H9 (cell line): ENCODE results near the gene CCDC148. TPM values are rescaled to one million over a fixed set of nuclear protein-coding genes. Genes with fewer than 3 reads are reported as not detected.
"Not testable (repeated sequence)": the region's sequence is repeated elsewhere in the genome, so short reads cannot be mapped to it uniquely, and the experiment has no call there.

Experiments used
- DNase-seq: peaks from one replicate; pipeline ENCODE4 v3.0.0-alpha.2; 2017
- H2AFZ ChIP-seq: one replicate; pipeline ENCODE4 v1.6.1; 2013; ENCODE audit warnings: mild to moderate bottlenecking, low read length, control low read depth, moderate library complexity
- H2AK5ac ChIP-seq: 2 replicates; pipeline ENCODE4 v1.6.1; 2013; ENCODE audit warnings: low read length, control low read depth, mixed read lengths; ENCODE audit not compliant: insufficient read length
- H2BK120ac ChIP-seq: one replicate; pipeline ENCODE4 v1.6.1; 2013; ENCODE audit warnings: low read depth, mild to moderate bottlenecking, low read length, control low read depth, inconsistent platforms; ENCODE audit not compliant: poor library complexity, severe bottlenecking
- H2BK12ac ChIP-seq: 2 replicates; pipeline ENCODE4 v1.6.1; 2013; ENCODE audit warnings: low read length, control low read depth, mixed read lengths, low read depth; ENCODE audit not compliant: insufficient read length
- H2BK15ac ChIP-seq: 2 replicates; pipeline ENCODE4 v1.6.1; 2013; ENCODE audit warnings: low read depth, low read length, control low read depth
- H2BK20ac ChIP-seq: one replicate; pipeline ENCODE4 v1.6.1; 2013; ENCODE audit warnings: low read depth, mild to moderate bottlenecking, low read length, control low read depth, inconsistent platforms; ENCODE audit not compliant: poor library complexity, severe bottlenecking
- H2BK5ac ChIP-seq: 2 replicates; pipeline ENCODE4 v1.6.1; 2013; ENCODE audit warnings: low read length, control low read depth, mixed read lengths; ENCODE audit not compliant: insufficient read length
- H3K14ac ChIP-seq: 2 replicates; pipeline ENCODE4 v1.6.1; 2013; ENCODE audit warnings: low read length, control low read depth; ENCODE audit not compliant: insufficient read depth
- H3K18ac ChIP-seq: 2 replicates; pipeline ENCODE4 v1.6.1; 2013; ENCODE audit warnings: low read depth, mild to moderate bottlenecking, mixed read lengths, low read length, control low read depth; ENCODE audit not compliant: insufficient read length
- H3K23ac ChIP-seq: 2 replicates; pipeline ENCODE4 v1.6.1; 2013; ENCODE audit warnings: low read length, control low read depth, mixed read lengths, low read depth; ENCODE audit not compliant: insufficient read length
- H3K23me2 ChIP-seq: 2 replicates; pipeline ENCODE4 v1.6.1; 2013; ENCODE audit warnings: low read depth, mild to moderate bottlenecking, mixed read lengths, low read length, control low read depth; ENCODE audit not compliant: insufficient read length, poor library complexity, severe bottlenecking
- H3K27ac ChIP-seq: 2 replicates; pipeline ENCODE4 v1.5.1; 2013; ENCODE audit warnings: low read length, control low read depth, mixed read lengths, low read depth; ENCODE audit not compliant: insufficient read length
- H3K27me3 ChIP-seq: 2 replicates; pipeline ENCODE4 v1.6.1; 2013; ENCODE audit warnings: low read length, control low read depth, inconsistent platforms; ENCODE audit not compliant: insufficient read depth
- H3K4ac ChIP-seq: 2 replicates; pipeline ENCODE4 v1.6.1; 2013; ENCODE audit warnings: low read depth, mild to moderate bottlenecking, control low read depth, inconsistent platforms, low read length, moderate library complexity
- H3K4me1 ChIP-seq: 2 replicates; pipeline ENCODE4 v1.6.1; 2013; ENCODE audit warnings: low read length, control low read depth, inconsistent platforms; ENCODE audit not compliant: insufficient read depth
- H3K4me2 ChIP-seq: 2 replicates; pipeline ENCODE4 v1.6.1; 2013; ENCODE audit warnings: low read length, control low read depth, mixed read lengths; ENCODE audit not compliant: insufficient read length, insufficient read depth
- H3K56ac ChIP-seq: 2 replicates; pipeline ENCODE4 v1.6.1; 2013; ENCODE audit warnings: low read depth, mild to moderate bottlenecking, mixed read lengths, low read length, control low read depth; ENCODE audit not compliant: insufficient read length
- H3K79me1 ChIP-seq: 2 replicates; pipeline ENCODE4 v1.6.1; 2013; ENCODE audit warnings: low read depth, mild to moderate bottlenecking, moderate library complexity, low read length, control low read depth, inconsistent platforms; ENCODE audit not compliant: insufficient read depth, poor library complexity, severe bottlenecking
- H3K79me2 ChIP-seq: 2 replicates; pipeline ENCODE4 v1.6.1; 2013; ENCODE audit warnings: low read length, control low read depth, inconsistent platforms; ENCODE audit not compliant: insufficient read depth
- H3K9ac ChIP-seq: 2 replicates; pipeline ENCODE4 v1.6.1; 2013; ENCODE audit warnings: low read length, control low read depth, mixed read lengths; ENCODE audit not compliant: insufficient read length; ENCODE audit errors: extremely low read depth
- H3K9me3 ChIP-seq: one replicate; pipeline ENCODE4 v1.6.1; 2013; ENCODE audit warnings: low read depth, low read length, inconsistent platforms; ENCODE audit not compliant: control insufficient read depth
- H3T11ph ChIP-seq: one replicate; pipeline ENCODE4 v1.6.1; 2013; ENCODE audit warnings: mild to moderate bottlenecking, low read length, control low read depth, inconsistent platforms
- H4K20me1 ChIP-seq: one replicate; pipeline ENCODE4 v1.6.1; 2013; ENCODE audit not compliant: control insufficient read depth, insufficient read length, insufficient read depth
- H4K5ac ChIP-seq: 2 replicates; pipeline ENCODE4 v1.6.1; 2013; ENCODE audit warnings: low read depth, mild to moderate bottlenecking, mixed read lengths, low read length, control low read depth; ENCODE audit not compliant: insufficient read length
- H4K8ac ChIP-seq: replicated peaks from 2 replicates; pipeline ENCODE4 v1.6.1; 2013; ENCODE audit warnings: low read length, control low read depth, mixed read lengths, low read depth; ENCODE audit not compliant: insufficient read length
- H4K91ac ChIP-seq: 2 replicates; pipeline ENCODE4 v1.6.1; 2013; ENCODE audit warnings: low read depth, mild to moderate bottlenecking, moderate library complexity, mixed read lengths, low read length, control low read depth; ENCODE audit not compliant: insufficient read length
- H3K27ac Mint-ChIP-seq, 3 experiments: 2 replicates in 2 of 3; 3 replicates in 1 of 3; pipeline ENCODE4 v1.8.0; 2020 to 2021; ENCODE audit warnings: mixed read lengths in 3 of 3, mild to moderate bottlenecking in 1 of 3, moderate library complexity in 1 of 3
- H3K27me3 Mint-ChIP-seq: 2 replicates; pipeline ENCODE4 v1.8.0; 2021; ENCODE audit warnings: low read depth, mild to moderate bottlenecking, moderate library complexity, mixed read lengths
- H3K36me3 Mint-ChIP-seq, 3 experiments: 2 replicates in 2 of 3; 3 replicates in 1 of 3; pipeline ENCODE4 v1.8.0; 2020 to 2021; ENCODE audit warnings: low read depth in 3 of 3, mixed read lengths in 3 of 3; ENCODE audit not compliant: insufficient read depth in 1 of 3
- H3K4me1 Mint-ChIP-seq, 2 experiments: 2 replicates each; pipeline ENCODE4 v1.8.0; 2020; ENCODE audit warnings: mixed read lengths in 2 of 2
- H3K4me3 Mint-ChIP-seq, 2 experiments: 2 replicates in 1 of 2; 3 replicates in 1 of 2; pipeline ENCODE4 v1.8.0; 2020 to 2021; ENCODE audit warnings: mild to moderate bottlenecking in 2 of 2, mixed read lengths in 2 of 2, moderate library complexity in 1 of 2
- H3K9me3 Mint-ChIP-seq, 2 experiments: 2 replicates in 1 of 2; 3 replicates in 1 of 2; pipeline ENCODE4 v1.8.0; 2020; ENCODE audit warnings: mild to moderate bottlenecking in 2 of 2, mixed read lengths in 2 of 2, moderate library complexity in 1 of 2
- WGBS: extraction: QIAGEN DNeasy Blood & Tissue Kit; methylation state at CpG from one replicate; pipeline ENCODE4 v1.1.7; 2013; ENCODE audit warnings: missing lambda C conversion rate, low lambda C conversion rate, mixed read lengths; ENCODE audit not compliant: insufficient read length; ENCODE audit errors: extremely low coverage; 5-methylcytosine and 5-hydroxymethylcytosine counted together
- total RNA-seq: library from RNA; stranded (reverse); gene quantifications from 2 replicates; pipeline ENCODE4 v1.2.1, GENCODE V29; 2021
- TF ChIP-seq, protein P1 (sequence below): fragments of 200-600 bp; sonication (generic); conservative IDR thresholded peaks from 3 replicates; pipeline ENCODE4 v1.8.0; 2021; ENCODE audit warnings: antibody characterized with exemption, mild to moderate bottlenecking

The CCDC148 gene
- total RNA-seq, 1 experiment from 2014 or later = 1.5 TPM

- Histone ChIP-seq H3K4me1 (no peaks in the 10 kb centered on the region), H4K91ac (no peak overlapping the region), H2BK5ac (no peak overlapping the region), H3K27ac (no peak overlapping the region), H3K23me2 (no peaks in the 10 kb centered on the region), H3K23ac (no peak overlapping the region), H3K79me1 (no peaks in the 10 kb centered on the region), H2AK5ac (no peak overlapping the region), H3K9ac (no peak overlapping the region), H3K18ac (no peak overlapping the region), H3T11ph (no peak overlapping the region), H3K9me3 (no peaks in the 10 kb centered on the region), H4K20me1 (no peaks in the 10 kb centered on the region), H3K27me3 (no peaks in the 10 kb centered on the region), H2AFZ (no peak overlapping the region), H4K8ac (no peak overlapping the region), H3K4ac (no peak overlapping the region), H2BK120ac (no peak overlapping the region), H3K79me2 (no peaks in the 10 kb centered on the region), H3K14ac (no peak overlapping the region), H2BK20ac (no peak overlapping the region), H2BK12ac (no peak overlapping the region), H2BK15ac (no peak overlapping the region), H3K56ac (no peak overlapping the region), H4K5ac (no peak overlapping the region), H3K4me2 (no peak overlapping the region)
- H3K27me3 Mint-ChIP-seq = no peaks in the 10 kb centered on the region
- H3K27ac Mint-ChIP-seq = no peak overlapping the region
- TF ChIP-seq, protein P1, sequence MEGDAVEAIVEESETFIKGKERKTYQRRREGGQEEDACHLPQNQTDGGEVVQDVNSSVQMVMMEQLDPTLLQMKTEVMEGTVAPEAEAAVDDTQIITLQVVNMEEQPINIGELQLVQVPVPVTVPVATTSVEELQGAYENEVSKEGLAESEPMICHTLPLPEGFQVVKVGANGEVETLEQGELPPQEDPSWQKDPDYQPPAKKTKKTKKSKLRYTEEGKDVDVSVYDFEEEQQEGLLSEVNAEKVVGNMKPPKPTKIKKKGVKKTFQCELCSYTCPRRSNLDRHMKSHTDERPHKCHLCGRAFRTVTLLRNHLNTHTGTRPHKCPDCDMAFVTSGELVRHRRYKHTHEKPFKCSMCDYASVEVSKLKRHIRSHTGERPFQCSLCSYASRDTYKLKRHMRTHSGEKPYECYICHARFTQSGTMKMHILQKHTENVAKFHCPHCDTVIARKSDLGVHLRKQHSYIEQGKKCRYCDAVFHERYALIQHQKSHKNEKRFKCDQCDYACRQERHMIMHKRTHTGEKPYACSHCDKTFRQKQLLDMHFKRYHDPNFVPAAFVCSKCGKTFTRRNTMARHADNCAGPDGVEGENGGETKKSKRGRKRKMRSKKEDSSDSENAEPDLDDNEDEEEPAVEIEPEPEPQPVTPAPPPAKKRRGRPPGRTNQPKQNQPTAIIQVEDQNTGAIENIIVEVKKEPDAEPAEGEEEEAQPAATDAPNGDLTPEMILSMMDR = no peak
- peaks cover 2 to 5% (median 5%) of the 10 kb centered on the region in 3 experiments; a peak in 6 of 7 replicates for H3K36me3 Mint-ChIP-seq
- no peaks in the 10 kb centered on the region for H3K4me1 Mint-ChIP-seq
- no peak overlapping the region for H3K4me3 Mint-ChIP-seq
- H3K9me3 Mint-ChIP-seq = peaks cover 4 to 10% of the 10 kb centered on the region in 2 experiments; a peak in 4 of 5 replicates
- DNase-seq = no peak
- no CpG with 5 or more reads among the region's 1 CpG for WGBS
Measured at GRCh38 chr2:158443606-158444005, 12.9 kb downstream of the CCDC148 start.

DNA sequence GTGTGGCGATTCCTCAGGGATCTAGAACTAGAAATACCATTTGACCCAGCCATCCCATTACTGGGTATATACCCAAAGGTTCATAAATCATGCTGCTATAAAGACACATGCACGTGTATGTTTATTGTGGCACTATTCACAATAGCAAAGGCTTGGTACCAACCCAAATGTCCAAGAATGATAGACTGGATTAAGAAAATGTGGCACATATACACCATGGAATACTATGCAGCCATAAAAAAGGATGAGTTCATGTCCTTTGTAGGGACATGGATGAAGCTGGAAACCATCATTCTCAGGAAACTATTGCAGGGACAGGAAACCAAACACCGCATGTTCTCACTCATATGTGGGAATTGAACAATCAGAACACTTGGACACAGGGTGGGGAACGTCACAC lies 17.5 kb downstream of the CCDC148 start:
- not testable (repeated sequence) for H4K5ac ChIP-seq, H3K14ac ChIP-seq, H3K27me3 ChIP-seq, H2AFZ ChIP-seq, H2AK5ac ChIP-seq, H3K27me3 Mint-ChIP-seq, H3K9me3 ChIP-seq, H2BK120ac ChIP-seq, H3K27ac ChIP-seq, H3K4ac ChIP-seq, H3K56ac ChIP-seq, H4K8ac ChIP-seq, H3K18ac ChIP-seq, H3K36me3 Mint-ChIP-seq, H3K4me3 Mint-ChIP-seq, H2BK20ac ChIP-seq, DNase-seq, H4K20me1 ChIP-seq, H3K27ac Mint-ChIP-seq, H3K23me2 ChIP-seq, H3K4me1 Mint-ChIP-seq, H3K4me2 ChIP-seq, H4K91ac ChIP-seq, H3K79me1 ChIP-seq, H3K4me1 ChIP-seq, H2BK5ac ChIP-seq, H3K23ac ChIP-seq, H2BK12ac ChIP-seq, H3T11ph ChIP-seq, H2BK15ac ChIP-seq, H3K9ac ChIP-seq, H3K79me2 ChIP-seq
- peaks cover 10 to 13% of the 10 kb centered on the region in 2 experiments for H3K9me3 Mint-ChIP-seq
- no CpG with 5 or more reads among the region's 4 CpGs for WGBS
